Measurements from ENCODE around the gene NUP93.

Gene NUP93

DNA sequence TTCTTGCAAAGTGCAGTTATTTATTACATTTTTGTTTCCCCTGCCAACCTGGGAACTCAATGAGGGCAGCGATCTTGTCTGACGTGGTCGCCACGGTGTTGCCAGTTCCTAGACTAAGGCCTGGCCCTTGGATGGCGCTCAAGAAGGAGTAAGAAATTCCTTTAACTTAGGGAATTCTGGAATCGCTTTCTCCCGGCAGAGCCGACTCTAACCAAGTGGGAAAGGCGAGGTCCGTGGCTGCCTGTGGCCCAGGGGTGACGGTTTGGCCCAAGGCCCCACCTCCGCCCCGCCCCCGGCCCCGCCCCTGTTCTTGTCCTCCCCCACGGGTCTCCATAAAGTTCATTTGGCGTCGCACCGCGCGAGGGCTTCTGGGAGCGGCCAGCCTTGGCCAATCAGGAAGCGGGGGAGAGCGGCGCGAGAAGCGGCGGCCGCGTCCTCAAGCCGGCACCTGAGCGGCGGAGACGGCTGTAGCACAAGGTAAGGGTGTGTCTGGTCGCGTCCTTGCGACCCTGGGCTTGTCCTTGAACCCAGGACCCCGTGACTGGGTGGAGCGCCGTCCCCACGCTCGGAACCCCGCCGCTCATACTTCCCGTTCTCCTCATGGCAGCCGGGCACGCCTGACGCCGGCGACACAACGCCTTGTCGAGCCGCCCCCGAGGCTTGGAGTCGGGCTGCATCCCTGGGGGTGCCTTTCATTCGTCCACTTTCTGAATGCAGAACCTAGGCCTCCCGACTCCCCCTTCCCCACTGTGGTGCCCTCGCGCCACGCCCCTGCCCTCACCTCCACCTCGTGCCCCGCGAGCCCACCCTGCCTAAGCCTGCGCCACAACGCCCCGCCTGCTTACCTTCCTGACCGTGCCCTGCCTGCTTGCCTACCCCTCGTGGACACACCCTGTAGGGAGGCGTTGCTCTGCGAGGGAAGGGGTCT, at the start of gene NUP93:
TSS of gene NUP93 (plus strand) at position 395 of the 928 bp plus-strand sequence. CDS start 18,119 bp downstream, outside the sequence.
- DNase-seq: peak; percentile 87 to 90

DNA sequence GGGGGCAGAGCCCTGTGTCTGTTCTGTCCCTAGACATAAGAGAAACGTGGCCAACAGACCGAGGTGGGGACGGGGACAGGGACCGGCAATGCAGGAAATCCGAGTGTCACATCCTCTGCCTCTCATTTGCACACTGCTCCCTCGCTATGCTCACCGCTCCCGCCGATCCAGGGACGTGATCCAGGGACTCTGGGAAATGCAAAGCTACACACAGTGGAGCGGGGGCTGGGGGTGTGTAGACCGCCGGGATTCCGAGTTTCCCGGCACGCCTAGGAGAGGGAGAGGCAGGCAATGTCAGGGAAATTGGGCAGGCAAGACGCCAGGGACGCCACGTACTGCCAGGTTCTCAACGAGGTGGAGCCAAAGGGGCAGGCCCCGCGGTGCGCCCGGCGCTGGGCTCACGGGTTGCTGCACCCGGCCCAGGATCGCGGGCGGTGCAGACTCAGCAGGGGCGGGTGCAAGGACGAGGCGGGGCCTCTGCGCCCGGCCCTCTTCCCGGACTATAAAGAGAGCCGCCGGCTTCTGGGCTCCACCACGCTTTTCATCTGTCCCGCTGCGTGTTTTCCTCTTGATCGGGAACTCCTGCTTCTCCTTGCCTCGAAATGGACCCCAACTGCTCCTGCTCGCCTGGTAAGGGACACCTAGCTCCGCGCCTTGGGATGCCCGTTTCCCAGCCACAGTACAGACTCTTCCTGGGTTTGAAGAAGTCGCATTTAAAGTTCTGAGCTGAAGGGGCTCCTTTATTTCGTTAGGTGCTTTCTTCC, 47.8 kb upstream of the NUP93 start, which contains the start of gene MT1X:
TSS of gene MT1X (plus strand) at position 532 of the 764 bp plus-strand sequence. CDS start at position 603, 71 bp downstream.
- peak; percentile 83 to 92 for DNase-seq

DNA sequence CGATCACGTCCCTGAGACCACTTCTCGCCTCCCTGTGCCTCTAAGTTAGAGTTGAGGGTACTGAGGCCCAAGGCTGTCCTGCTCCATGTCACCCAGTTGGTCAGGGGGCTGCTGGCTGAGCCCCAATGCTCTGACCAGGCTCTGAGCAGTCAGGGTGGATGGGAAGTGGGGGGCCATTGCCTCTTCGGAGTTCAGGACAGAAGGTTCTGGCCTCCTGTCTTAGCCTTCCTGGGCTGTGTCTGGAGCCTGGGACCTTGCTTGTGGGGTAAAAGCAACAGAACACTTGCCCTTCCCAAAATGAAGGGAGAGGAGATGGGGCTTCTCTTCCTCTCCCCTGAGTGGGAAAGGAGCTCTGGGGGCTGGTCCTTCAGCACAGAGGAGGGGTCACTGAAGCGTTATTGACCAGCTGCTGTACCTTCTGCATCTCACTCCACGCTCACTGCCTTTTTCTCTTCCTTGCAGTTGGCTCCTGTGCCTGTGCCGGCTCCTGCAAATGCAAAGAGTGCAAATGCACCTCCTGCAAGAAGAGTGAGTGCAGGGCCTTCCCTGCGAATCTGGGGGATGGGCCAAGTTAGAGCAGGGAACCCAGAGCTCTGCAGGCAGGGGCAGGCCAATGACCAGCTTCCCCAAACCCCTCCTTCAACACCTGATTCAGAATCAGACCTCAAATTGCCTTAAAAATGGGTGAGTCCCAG, 47.1 kb upstream of the NUP93 start:
- no peak for DNase-seq

DNA sequence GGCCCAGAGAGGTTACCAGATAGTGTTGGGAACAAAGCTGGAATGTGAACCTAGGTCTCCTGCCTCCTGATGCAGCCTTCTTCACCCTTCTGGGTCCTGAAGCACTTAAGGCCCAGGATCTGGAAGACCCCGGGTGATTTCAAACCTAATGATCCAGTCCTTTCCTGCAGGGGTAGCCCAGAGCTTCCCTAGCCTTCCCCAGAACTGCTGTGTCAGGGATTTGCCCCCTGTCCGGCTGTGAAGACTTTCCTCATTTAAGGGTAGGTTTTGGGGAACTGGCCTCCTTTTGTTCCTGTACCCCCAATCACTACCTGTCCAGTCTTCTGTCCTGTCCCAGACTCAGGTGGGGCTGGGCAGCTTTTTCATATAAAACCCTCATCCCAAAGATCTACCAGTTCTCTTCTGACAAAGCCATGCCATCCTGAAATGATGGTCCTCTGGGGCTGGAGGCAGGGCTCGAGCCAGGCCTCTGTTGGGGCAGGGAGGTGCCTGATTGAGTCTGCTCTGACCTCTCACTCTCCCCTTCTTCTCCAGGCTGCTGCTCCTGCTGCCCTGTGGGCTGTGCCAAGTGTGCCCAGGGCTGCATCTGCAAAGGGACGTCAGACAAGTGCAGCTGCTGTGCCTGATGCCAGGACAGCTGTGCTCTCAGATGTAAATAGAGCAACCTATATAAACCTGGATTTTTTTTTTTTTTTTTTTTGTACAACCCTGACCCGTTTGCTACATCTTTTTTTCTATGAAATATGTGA, 46.3 kb upstream of the NUP93 start:
- DNase-seq: no peak

DNA sequence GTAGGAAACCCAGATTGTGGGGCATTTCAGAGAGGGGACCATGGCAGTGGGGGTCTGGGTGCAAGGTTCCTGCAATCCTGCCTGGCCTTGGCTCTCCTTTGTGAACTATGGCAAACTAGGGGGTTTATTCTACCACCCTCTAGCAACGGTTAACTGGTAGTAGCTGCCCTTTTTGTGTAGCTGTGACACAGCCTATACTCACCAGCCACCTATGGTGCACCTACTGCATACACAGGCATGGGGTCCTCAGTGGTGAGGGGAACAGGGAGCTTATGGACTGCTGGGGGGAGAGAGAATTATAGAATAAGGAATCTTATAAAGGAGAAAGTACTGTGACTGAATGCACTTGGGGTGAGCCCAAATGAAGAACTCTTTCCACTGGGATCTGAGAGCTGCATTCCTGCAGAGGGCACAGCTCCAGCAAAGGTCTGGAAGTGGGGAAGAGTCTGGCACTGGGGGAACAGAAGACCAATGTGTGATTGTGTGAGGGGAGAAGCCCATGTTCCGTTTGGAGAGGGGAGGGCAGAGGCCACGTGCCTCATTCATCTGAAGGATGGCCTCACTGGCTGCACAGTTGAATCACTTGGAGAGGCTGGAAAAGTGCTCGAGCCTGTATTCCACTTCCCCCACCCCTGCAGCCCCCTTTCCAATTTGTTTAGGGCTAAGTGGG, 45.5 kb upstream of the NUP93 start:
- DNase-seq: no peak

DNA sequence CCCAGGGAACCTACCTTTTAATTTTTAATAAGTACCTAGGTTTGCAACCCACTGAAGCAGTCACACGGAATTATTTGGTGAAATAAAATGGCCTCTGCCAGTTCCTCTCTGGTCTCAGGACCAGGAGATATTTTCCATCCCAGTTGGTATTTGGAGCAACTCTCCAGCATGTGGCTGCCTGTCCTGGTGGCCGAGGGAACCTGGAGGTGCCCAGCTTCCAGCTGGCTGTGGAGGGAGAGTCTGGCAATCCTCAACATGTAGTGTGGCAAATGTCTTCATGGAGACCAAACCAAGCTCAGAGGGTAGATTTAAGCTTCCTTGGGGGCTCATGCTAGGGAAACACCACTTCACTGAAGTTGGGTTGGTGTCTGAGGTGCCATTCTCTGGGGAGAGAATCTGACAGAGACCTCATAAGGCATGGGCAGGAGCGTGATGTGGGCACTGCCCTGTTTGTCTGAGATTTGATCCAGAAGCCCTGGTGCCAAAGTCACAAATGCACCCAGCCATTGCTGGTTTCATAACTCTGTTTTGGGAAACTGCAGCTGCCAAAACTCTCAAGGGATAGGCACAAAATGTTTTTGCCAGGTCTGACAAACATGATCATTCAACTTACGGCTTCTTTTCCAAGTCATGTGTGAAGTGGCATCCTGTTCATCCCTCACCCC, 44.9 kb upstream of the NUP93 start:
- no peak for DNase-seq

DNA sequence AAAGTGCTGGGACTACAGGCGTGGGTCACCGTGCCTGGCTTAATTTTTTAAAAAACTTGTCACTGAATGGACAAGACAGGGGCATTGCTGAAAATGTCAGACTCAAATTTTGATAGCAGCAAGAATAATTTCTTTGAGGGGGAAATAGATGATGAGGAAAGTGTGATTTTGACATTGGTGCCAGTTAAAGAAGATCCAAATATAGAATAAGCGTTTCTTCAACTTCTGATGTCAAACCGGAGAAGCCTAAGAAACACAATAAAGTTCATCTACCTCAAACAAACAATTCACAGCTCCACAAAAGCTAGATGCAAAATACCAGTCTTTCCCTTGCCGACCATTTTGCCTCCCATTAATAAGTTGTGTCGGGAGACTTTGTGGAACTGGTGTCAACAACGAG, 43.2 kb upstream of the NUP93 start:
- no peak for DNase-seq

DNA sequence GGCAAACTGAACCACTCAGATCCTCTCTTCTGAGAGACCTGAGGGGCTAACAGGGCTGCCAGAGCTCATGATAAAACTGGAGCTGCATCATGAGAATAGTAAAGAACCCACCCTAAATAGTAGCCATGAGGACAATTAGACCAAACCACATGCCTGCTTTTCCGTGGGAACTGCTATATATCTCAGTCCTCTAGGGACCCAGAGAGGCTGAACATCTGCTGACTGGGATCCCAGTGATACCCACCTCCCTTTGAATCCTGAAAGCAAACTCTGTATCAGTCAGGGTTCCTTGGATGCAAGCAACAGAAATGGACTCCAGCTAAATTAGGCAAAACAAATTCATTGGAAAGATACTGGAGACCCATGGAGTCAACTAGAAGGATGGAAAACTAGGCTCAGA, 41.2 kb upstream of the NUP93 start:
- no peak for DNase-seq

DNA sequence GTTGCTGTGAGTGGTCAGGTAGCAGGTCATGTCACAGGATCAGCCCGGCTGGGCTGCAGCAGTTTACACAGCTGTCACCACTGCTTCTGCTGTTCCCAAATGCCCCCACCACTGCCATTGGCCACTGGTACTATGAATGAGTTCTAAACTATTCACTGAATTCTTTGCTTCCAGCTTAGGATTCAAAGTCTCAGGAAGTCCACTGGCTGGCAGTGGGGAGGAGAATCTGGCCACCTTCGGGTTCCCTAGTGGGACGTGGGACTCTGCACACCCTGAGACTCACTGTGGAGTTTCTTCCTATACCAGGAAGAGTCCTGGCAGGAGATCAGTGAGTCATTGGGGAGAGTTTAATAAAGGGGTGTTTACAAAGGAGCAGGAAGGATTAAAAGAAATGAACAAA, 40.8 kb upstream of the NUP93 start:
- DNase-seq: no peak

DNA sequence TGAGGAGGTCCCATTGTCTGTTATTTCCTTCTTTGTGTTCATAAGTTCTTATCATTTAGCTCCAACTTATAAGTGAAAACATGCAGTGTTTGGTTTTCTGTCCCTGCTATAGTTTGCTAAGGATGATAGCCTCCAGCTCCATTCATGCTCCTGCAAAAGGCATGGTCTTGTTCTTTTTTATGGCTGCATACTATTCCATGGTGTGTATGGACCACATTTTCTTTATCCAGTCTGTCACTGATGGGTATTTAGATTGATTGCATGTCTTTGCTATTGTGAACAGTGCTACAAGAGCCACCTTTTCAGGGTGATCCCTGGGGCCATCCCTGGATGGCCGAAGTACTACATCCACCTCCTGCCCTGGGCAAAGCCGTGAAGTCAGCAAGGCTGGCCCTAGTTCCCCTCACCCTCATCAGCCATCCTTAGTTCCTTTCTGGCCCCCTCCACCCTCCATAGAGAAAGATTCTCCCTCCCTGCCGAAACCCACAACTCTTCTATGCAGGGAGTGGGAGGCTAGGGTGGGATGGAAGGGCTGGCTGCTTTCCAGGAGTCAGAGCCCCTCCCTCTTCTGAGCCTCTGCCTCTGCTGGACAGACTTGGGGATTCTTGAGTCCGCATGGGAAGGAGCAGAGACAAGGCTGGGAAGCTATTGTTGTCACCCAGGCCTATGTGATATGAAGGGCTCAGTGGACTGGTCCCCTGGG, 39.4 kb upstream of the NUP93 start:
- no peak for DNase-seq

DNA sequence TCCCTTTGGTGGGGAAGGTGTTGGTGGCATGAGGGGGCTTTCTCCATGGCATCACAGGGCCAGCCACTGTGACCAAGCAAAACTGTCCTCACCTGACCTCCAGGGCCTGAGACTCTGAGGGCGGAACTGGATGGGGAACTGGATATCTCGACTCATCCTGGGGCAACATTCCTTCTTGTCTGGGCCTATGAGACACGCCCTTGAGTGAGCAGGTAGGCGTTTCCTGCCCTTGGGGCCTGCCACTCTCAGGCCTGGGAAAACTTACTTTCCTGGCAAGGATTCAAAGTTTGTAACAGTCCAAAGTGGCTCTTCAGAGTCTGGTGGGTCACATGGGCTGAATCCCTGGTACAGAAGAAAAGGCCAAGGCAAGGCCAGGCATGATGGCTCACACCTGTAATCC, 38.0 kb upstream of the NUP93 start:
- DNase-seq: peak; percentile 21 to 82

DNA sequence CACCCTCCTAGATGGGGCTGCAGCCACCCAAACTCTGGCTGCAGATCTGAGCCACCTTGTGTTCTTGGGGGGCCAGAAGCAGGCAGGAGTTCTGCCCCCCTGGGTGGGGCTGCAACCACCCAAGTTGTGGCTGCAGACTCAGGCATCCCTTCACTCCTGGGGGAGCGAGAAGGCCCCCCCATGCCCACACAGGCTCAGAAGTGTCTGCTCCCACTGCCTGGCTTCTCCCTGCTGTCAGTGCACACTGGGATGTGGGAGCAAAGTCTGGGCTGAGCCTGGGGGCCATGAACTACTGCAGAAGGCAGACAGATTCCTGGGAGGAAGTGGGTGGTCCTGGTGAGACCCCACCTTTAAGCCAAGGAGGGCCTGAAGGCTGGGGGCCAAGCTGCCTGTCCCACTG, 34.7 kb upstream of the NUP93 start:
- DNase-seq: no peak

DNA sequence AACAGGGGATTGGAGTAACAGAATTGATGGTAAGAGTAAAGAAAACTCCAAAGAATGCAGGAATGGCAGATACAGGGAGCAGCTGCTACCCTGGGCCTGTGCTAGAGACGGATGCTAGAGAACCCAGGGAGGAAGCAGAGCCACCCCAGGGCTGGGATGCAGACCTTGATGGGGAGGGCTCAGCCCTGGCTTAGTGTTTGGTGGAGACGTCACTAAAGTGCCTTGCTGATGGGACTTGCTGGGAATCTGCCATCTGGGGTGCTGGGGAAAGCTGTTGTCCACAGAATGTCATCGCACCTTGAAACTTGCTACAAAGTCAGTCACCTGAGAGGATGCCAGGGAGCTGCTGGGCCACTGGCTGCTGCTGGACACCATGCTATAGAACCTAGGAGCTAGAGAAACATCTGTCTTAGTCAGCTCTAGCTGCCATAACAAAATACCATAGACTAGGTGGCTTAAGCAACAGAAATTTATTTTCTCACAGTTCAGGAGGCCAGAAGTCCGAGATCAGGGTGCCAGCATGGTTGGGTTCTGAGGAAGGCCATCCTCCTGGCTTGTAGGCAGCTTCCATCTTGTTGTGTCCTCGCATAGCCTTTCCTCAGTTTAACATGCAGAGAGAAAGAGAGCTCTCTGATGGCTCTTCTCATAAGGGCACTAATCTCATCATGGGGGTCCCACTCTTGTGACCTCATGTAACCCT, 32.3 kb upstream of the NUP93 start:
- DNase-seq: no peak

DNA sequence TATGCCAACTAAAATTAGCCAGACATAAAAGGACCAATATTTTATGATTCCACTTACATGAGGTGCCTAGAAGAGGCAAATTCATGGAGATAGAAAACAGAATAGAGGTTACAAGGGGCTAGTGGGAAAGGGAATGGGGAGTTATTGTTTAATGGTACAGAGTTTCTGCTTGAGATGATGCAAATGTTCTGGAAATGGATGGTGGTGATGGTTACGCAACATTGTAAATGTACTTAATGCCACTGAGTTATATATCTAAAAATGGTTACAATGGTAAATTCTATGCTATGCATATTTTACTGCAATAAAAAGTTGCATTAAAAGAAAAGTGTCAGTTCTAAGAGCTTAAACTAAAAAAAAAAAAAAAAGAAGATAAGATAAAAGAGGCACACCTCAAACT, 29.7 kb upstream of the NUP93 start:
- DNase-seq: no peak

DNA sequence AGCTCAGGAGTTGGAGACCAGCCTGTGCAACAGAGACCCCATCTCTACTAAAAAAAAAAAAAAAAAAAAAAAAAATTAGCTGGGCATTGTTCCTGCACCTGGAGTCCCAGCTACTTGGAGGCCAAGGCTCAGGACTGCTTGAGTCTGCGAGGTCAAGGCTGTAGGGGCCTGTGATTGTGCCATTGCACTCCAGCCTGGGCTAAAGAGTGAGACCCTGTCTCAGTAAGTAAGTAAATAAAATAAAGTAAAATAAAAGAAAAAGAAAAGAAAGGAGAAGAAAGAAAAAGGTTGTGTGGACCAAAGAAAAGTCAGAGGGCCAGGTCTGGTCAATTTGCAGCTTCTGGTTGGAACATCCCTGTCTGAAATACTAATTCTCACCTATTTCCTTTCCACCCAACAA, 29.3 kb upstream of the NUP93 start:
- DNase-seq: no peak

DNA sequence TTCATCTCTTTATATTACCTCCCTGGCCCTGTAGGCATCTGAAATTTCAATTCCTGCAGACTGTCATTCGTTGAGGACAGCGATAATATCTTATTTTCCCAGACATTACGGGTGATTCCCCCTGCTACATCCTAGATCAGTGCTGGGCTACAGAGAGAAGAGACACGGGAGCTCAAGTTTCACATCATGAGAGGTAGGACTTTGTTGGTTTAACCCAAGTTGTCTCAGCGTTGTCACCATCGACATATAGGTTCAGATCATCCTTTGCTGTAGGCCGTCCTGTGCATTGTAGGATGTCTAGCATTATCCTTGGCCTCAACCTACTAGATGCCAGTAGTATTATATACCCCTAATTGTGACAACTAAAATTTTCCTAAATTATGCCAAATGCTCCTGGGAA, 28.4 kb upstream of the NUP93 start:
- DNase-seq: no peak

DNA sequence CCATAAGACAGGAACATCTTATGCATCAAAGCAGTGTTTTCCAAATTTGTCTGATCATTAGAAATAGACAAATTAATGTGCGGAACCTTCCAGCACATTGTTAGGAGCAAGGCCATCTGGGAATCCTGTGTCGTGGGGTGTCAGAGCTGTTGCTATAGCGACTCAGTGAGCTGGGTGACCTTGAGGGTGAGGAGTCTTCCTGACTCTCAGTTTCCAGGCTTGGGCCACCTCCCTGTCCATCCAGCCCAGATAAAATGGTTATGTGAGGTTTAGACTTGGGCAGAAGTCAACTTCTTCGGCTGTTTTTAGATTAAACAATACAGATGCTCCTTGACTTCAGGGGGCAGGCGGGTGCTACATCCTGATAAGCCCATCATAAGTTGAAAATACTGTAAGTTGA, 27.1 kb upstream of the NUP93 start:
- no peak for DNase-seq

DNA sequence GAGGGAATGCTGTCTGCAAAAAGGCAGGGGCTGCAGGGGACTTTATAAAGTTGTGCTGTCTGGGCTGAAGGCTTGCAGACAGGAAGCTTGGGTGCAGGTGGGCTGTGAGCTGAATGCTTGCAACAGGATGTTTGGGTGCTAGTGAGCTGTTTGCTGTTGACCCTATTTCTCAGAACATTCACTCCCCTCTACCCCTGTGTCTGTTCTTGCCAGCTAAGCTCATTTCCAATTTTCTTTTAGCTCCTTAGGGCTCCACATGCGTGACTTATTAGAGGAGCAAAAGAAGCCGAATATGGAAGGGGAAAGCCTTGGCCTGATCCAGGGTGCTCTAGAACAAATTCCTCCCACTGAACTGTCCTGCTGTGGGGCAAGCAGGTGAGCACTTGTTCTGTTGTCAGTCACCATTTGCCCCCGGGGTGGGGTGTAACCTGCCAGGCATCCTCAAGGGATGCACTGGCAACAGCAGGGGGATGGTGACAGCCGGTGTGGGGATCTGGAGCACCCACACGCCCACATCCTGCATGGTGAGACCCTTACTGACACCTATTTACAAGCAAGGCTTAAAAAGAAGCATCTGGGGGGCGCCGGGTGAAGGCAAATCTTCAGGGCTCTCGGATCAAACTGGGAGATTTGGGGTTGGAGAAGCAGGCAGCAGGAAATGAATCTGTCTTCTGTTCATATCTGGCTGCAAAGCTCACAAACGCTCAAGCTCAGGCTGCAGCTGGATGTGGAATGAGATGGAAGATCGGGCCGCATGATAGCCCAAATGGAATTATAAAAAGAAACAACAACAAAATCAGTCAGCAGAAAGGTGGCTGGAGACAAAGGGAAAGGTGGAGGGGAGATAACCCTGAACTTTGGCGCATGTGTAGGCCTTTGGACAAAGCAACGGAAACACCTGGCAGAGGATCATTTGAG, 21.1 kb upstream of the NUP93 start:
- DNase-seq: no peak
